GM12891 (cell line): ENCODE data around the gene MIER1.

ENCODE experiments used
- DNase-seq: peaks from one replicate; pipeline ENCODE4 v3.0.0; 2011; ENCODE audit warnings: low spot score; ENCODE audit not compliant: insufficient read length
- FAIRE-seq: peaks from 2 replicates; lab custom pipeline; 2011; peaks lifted over from hg19 to GRCh38; lab: Jason Lieb, UNC
- PAX5 ChIP-seq: IDR thresholded peaks from 2 replicates; pipeline ENCODE4 v1.6.1; 2011; ENCODE audit warnings: low read length, moderate library complexity, mild to moderate bottlenecking; ENCODE audit not compliant: insufficient read depth, severe bottlenecking
- POLR2A ChIP-seq: IDR thresholded peaks from 2 replicates; pipeline ENCODE4 v1.6.1; 2011; ENCODE audit warnings: low read depth, low read length, control low read depth
- POLR2AphosphoS5 ChIP-seq: IDR thresholded peaks from 2 replicates; pipeline ENCODE4 v1.6.1; 2011; ENCODE audit warnings: low read depth, low read length, control low read depth
- POU2F2 ChIP-seq: IDR thresholded peaks from 2 replicates; pipeline ENCODE4 v1.6.1; 2011; ENCODE audit warnings: low read depth, mild to moderate bottlenecking, control low read depth, low read length, moderate library complexity
- SPI1 ChIP-seq: IDR thresholded peaks from 2 replicates; pipeline ENCODE4 v1.6.1; 2011; ENCODE audit warnings: low read depth, low read length, control low read depth
- TAF1 ChIP-seq: IDR thresholded peaks from 2 replicates; pipeline ENCODE4 v1.6.1; 2011; ENCODE audit warnings: low read depth, low read length, control low read depth

MIER1 gene

GRCh38 chr1:66933887-66934700 lies 9.3 kb downstream of the MIER1 start:
- DNase-seq, result no peak
- no peak for FAIRE-seq
- TF ChIP-seq POLR2AphosphoS5 (no peak), POLR2A (no peak), SPI1 (no peak), PAX5 (no peak), TAF1 (no peak), POU2F2 (no peak)

GRCh38 chr1:66937529-66938234 lies 12.9 kb downstream of the MIER1 start:
- TF ChIP-seq TAF1, result no peak
- TF ChIP-seq POLR2A, result no peak
- TF ChIP-seq POLR2AphosphoS5, result no peak
- no peak for TF ChIP-seq POU2F2
- TF ChIP-seq PAX5, result no peak
- no peak for TF ChIP-seq SPI1
- DNase-seq, result no peak
- FAIRE-seq, result no peak

- DNase-seq (no peak), FAIRE-seq (peak; percentile 50)
- TF ChIP-seq POLR2AphosphoS5 (no peak), POLR2A (no peak), PAX5 (no peak), SPI1 (no peak), POU2F2 (no peak), TAF1 (no peak)
These were observed 13.8 kb downstream of the MIER1 start for GRCh38 chr1:66938613-66939012.

- FAIRE-seq (no peak), DNase-seq (no peak)
- no peak for TF ChIP-seq POLR2A
- no peak for TF ChIP-seq TAF1
- no peak for TF ChIP-seq POLR2AphosphoS5
- TF ChIP-seq POU2F2, result no peak
- no peak for TF ChIP-seq SPI1
- TF ChIP-seq PAX5, result no peak
These were observed 16.2 kb downstream of the MIER1 start for GRCh38 chr1:66940981-66941380.

- DNase-seq (no peak), FAIRE-seq (no peak)
- TF ChIP-seq POU2F2 (no peak), PAX5 (no peak), POLR2AphosphoS5 (no peak), SPI1 (no peak), POLR2A (no peak), TAF1 (no peak)
These were observed 18.7 kb downstream of the MIER1 start for GRCh38 chr1:66943361-66943969.

GRCh38 chr1:66944330-66945274 lies 19.8 kb downstream of the MIER1 start:
- FAIRE-seq (no peak), DNase-seq (no peak)
- no peak for TF ChIP-seq POLR2AphosphoS5
- no peak for TF ChIP-seq POU2F2
- TF ChIP-seq TAF1, result no peak
- TF ChIP-seq SPI1, result no peak
- no peak for TF ChIP-seq POLR2A
- TF ChIP-seq PAX5, result no peak

- no peak for FAIRE-seq
- no peak for DNase-seq
These were observed 20.5 kb downstream of the MIER1 start for GRCh38 chr1:66945316-66945715.

GRCh38 chr1:66947267-66947666 lies 22.5 kb downstream of the MIER1 start:
- FAIRE-seq (no peak), DNase-seq (no peak)
- no peak for TF ChIP-seq POLR2A
- TF ChIP-seq SPI1, result peak; percentile 45; the same call in 1 of the 2 replicates
- no peak for TF ChIP-seq POU2F2
- no peak for TF ChIP-seq PAX5

More at GRCh38 chr1:66945316-66945715, 20.5 kb downstream of the MIER1 start:
- TF ChIP-seq POLR2AphosphoS5 (no peak), TAF1 (no peak), POLR2A (no peak), PAX5 (no peak), POU2F2 (no peak), SPI1 (no peak)

GRCh38 chr1:66951513-66951912 lies 26.7 kb downstream of the MIER1 start:
- FAIRE-seq, result no peak
- no peak for DNase-seq
- TF ChIP-seq PAX5, result no peak
- TF ChIP-seq POU2F2, result no peak
